Astrocyte (in vitro differentiated cells and primary cell): Measurements from ENCODE around the gene SLC12A4.

ENCODE experiments used
- CTCF ChIP-seq: IDR thresholded peaks from 2 replicates; pipeline ENCODE4 v1.5.1; 2011; ENCODE audit warnings: low read depth, mild to moderate bottlenecking, inconsistent platforms, low read length, moderate library complexity; ENCODE audit not compliant: insufficient read depth
- EZH2 ChIP-seq: IDR thresholded peaks from 2 replicates; pipeline ENCODE4 v1.6.1; 2012; ENCODE audit warnings: mild to moderate bottlenecking, low read length, inconsistent platforms; ENCODE audit not compliant: insufficient read depth

- TF ChIP-seq CTCF: no peak
- TF ChIP-seq EZH2: no peak
Measured at GRCh38 chr16:67943619-67944504, 24.6 kb downstream of the SLC12A4 start, which contains the start of gene LCAT.
